HG02852 (cell line): ENCODE results near the gene MLKL.
"Not testable (repeated sequence)": the region's sequence is repeated elsewhere in the genome, so short reads cannot be mapped to it uniquely, and the experiment has no call there.

Experiments
- ATAC-seq: cut with Tn5 transposase; IDR thresholded peaks from one replicate; pipeline ENCODE4 v1.9.1; 2021; ENCODE audit warnings: mild to moderate bottlenecking, moderate library complexity; ENCODE audit not compliant: unreplicated experiment

Gene MLKL

GRCh38 chr16:74732707-74733350 is 32.2 kb upstream of the MLKL start:
- no peak for ATAC-seq

GRCh38 chr16:74731853-74732477 is 31.3 kb upstream of the MLKL start:
- no peak for ATAC-seq

GRCh38 chr16:74729783-74730683 is 29.4 kb upstream of the MLKL start:
- ATAC-seq, result no peak

GRCh38 chr16:74727903-74728302 is 27.2 kb upstream of the MLKL start:
- no peak for ATAC-seq

- ATAC-seq, result no peak
These were observed 26.1 kb upstream of the MLKL start for GRCh38 chr16:74726716-74727115.

GRCh38 chr16:74725651-74726455 is 25.2 kb upstream of the MLKL start:
- no peak for ATAC-seq

GRCh38 chr16:74724820-74725549 is 24.3 kb upstream of the MLKL start:
- no peak for ATAC-seq

GRCh38 chr16:74723256-74723655 is 22.6 kb upstream of the MLKL start:
- ATAC-seq, result no peak

GRCh38 chr16:74722156-74722555 is 21.5 kb upstream of the MLKL start:
- ATAC-seq, result not testable (repeated sequence)

- no peak for ATAC-seq
These were observed 21.1 kb upstream of the MLKL start for GRCh38 chr16:74721716-74722115.

- no peak for ATAC-seq
These were observed 19.9 kb upstream of the MLKL start for GRCh38 chr16:74720579-74720978.

- no peak for ATAC-seq
These were observed 18.3 kb upstream of the MLKL start for GRCh38 chr16:74718741-74719610.

GRCh38 chr16:74718140-74718539 is 17.5 kb upstream of the MLKL start:
- ATAC-seq, result no peak

- no peak for ATAC-seq
These were observed 16.7 kb upstream of the MLKL start for GRCh38 chr16:74717367-74717766.

- no peak for ATAC-seq
These were observed 15.7 kb upstream of the MLKL start for GRCh38 chr16:74716355-74716754.

- ATAC-seq, result no peak
These were observed 13.2 kb upstream of the MLKL start for GRCh38 chr16:74713876-74714275.

GRCh38 chr16:74713325-74713724 is 12.7 kb upstream of the MLKL start:
- ATAC-seq, result no peak

GRCh38 chr16:74711938-74712337 is 11.3 kb upstream of the MLKL start:
- ATAC-seq, result no peak

GRCh38 chr16:74710401-74710800 is 9.7 kb upstream of the MLKL start:
- ATAC-seq, result no peak
